Upper lobe of left lung (tissue), 6 donors: ENCODE data around the gene SULF2. TPM values are rescaled to one million over a fixed set of nuclear protein-coding genes. Genes with fewer than 3 reads are reported as not detected.
A peak's percentile ranks its signal among the peaks of the same experiment; 100 is the strongest.
"Not testable (repeated sequence)": the region's sequence is repeated elsewhere in the genome, so short reads cannot be mapped to it uniquely, and the experiment has no call there.

ENCODE experiments used
- ATAC-seq, 2 donors: fragments of 200-7000 bp; cut with Tn5 transposase; one replicate each; pipeline ENCODE4 v1.9.1; 2022; ENCODE audit warnings: mild to moderate bottlenecking in 2 of 2, moderate library complexity in 2 of 2; ENCODE audit not compliant: low FRiP score in 2 of 2
- DNase-seq, 2 donors: peaks; one replicate each; pipeline ENCODE4 v3.0.0-alpha.2; 2019 to 2020
- H3K27ac ChIP-seq, 4 donors: fragments of 200-600 bp; sonication (generic); one replicate each; pipeline ENCODE4 v1.5.1; 2016 to 2019
- H3K27me3 ChIP-seq, 4 donors: fragments of 200-600 bp; sonication (generic); one replicate each; pipeline ENCODE4 v1.5.1; 2017 to 2019
- H3K36me3 ChIP-seq, 4 donors: fragments of 200-600 bp; sonication (generic); one replicate each; pipeline ENCODE4 v1.5.1; 2016 to 2019
- H3K4me1 ChIP-seq, 4 donors: fragments of 200-600 bp; sonication (generic); one replicate each; pipeline ENCODE4 v1.5.1; 2018 to 2019
- H3K4me3 ChIP-seq, 4 donors: fragments of 200-600 bp; sonication (generic); one replicate each; pipeline ENCODE4 v1.5.1; 2017 to 2019; ENCODE audit warnings: mild to moderate bottlenecking in 2 of 4, moderate library complexity in 1 of 4
- H3K9me3 ChIP-seq, 4 donors: fragments of 200-600 bp; sonication (generic); one replicate each; pipeline ENCODE4 v1.5.1; 2018 to 2019
- EP300 ChIP-seq, 4 donors: sonication (generic); formaldehyde crosslinking; IDR thresholded peaks; one replicate each; pipeline ENCODE4 v1.5.1; 2017; ENCODE audit warnings: antibody characterized with exemption in 4 of 4, control low read depth in 2 of 4
- POLR2A ChIP-seq, 4 donors: fragments of 450-650 bp; IDR thresholded peaks; one replicate each; pipeline ENCODE4 v1.5.1; 2016 to 2017; ENCODE audit warnings: antibody characterized with exemption in 4 of 4, mild to moderate bottlenecking in 2 of 4
- POLR2AphosphoS5 ChIP-seq, 2 donors: sonication (generic); formaldehyde crosslinking; IDR thresholded peaks; one replicate each; pipeline ENCODE4 v1.5.1; 2017; ENCODE audit warnings: antibody characterized with exemption in 2 of 2
- WGBS, 2 donors: methylation state at CpG; one replicate each; pipeline ENCODE4 v1.1.5; 2017 to 2018; 5-methylcytosine and 5-hydroxymethylcytosine counted together
- total RNA-seq, 6 donors: library from RNA; depleted of rRNA in 4 of 6; stranded (reverse); fragments of >200 nt in 4 of 6; gene quantifications; one replicate each; pipeline versions ENCODE4 v1.1.0 to v1.2.1, GENCODE V29; 2016 to 2021
- TF ChIP-seq, protein P1 (sequence below), 6 experiments: fragments of 450-650 bp in 4 of 6; fragments of 200-600 bp in 2 of 6; sonication (generic) in 2 of 6; IDR thresholded peaks; one replicate each; pipeline ENCODE4 v1.5.1; 2016 to 2019; ENCODE audit warnings: antibody characterized with exemption in 6 of 6
- donor health status: DM: no; HTN: no; CAD: no; lungs with moderate emphysema.
- donor health status: DM: no; HTN: yes; CAD: no; lungs with severe emphysema.

The SULF2 gene
- 10 to 100 TPM; 15.0 to 63.8 (median 21.7) TPM for total RNA-seq

DNA sequence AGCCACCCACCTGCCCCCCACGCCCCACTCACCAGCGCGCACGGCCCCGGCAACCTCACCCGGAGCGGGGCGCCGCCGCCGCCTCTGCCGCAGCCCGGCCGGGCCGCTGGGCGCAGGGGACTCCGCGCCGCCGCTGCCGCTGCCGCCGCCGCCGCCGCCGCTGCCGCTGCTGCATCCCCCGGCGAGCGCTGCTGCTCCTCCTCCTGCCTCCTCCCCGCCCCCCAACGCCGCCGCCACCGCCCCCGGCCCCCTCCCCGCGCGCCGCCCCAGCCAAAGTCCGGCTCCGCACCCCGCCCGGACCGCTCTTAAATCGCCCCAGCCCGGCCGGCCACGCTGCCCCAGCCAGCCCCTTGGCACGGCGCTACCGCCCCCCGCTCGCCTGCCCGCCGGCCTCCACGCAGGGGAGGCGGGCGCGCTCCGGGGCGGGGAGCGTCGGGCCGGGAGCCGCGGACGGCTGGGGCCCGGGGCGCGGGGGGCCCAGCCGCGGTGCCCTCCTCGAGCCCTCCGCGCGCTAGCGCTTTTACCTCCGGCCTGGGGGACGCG lies at the start of gene SULF2:
Gene SULF2, minus strand, starts transcription at position 171 of the 543 bp plus-strand sequence. CDS start 28,118 bp downstream, outside the sequence.
- Histone ChIP-seq H3K27ac (peak within 1 kb of the TSS in 2 of 4 donors; percentile 58 to 66), H3K27me3 (peaks cover 0 to 8% (median 4%) of the 10 kb centered on the region in 4 donors), H3K9me3 (no peaks in the 10 kb centered on the region), H3K4me3 (peak within 1 kb of the TSS; percentile 20 to 62 (median 53)), H3K4me1 (peaks cover 9 to 33% (median 21%) of the 10 kb centered on the region in 4 donors), H3K36me3 (no peaks in the 10 kb centered on the region)
- TF ChIP-seq POLR2AphosphoS5 (IDR thresholded peaks at IDR 0.05) (no peak), POLR2A (IDR thresholded peaks at IDR 0.05) (no peak), EP300 (IDR thresholded peaks at IDR 0.05) (no peak)
- TF ChIP-seq, protein P1, sequence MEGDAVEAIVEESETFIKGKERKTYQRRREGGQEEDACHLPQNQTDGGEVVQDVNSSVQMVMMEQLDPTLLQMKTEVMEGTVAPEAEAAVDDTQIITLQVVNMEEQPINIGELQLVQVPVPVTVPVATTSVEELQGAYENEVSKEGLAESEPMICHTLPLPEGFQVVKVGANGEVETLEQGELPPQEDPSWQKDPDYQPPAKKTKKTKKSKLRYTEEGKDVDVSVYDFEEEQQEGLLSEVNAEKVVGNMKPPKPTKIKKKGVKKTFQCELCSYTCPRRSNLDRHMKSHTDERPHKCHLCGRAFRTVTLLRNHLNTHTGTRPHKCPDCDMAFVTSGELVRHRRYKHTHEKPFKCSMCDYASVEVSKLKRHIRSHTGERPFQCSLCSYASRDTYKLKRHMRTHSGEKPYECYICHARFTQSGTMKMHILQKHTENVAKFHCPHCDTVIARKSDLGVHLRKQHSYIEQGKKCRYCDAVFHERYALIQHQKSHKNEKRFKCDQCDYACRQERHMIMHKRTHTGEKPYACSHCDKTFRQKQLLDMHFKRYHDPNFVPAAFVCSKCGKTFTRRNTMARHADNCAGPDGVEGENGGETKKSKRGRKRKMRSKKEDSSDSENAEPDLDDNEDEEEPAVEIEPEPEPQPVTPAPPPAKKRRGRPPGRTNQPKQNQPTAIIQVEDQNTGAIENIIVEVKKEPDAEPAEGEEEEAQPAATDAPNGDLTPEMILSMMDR (IDR thresholded peaks at IDR 0.05) = no peak
- ATAC-seq (peak in 1 of 2 donors; percentile 7), DNase-seq (peak in 1 of 2 donors; percentile 89)
- 0% methylated on average over 4 of the region's 82 CpGs; no CpG with 5 or more reads in 1 of the 2 donors for WGBS, 2 donors

DNA sequence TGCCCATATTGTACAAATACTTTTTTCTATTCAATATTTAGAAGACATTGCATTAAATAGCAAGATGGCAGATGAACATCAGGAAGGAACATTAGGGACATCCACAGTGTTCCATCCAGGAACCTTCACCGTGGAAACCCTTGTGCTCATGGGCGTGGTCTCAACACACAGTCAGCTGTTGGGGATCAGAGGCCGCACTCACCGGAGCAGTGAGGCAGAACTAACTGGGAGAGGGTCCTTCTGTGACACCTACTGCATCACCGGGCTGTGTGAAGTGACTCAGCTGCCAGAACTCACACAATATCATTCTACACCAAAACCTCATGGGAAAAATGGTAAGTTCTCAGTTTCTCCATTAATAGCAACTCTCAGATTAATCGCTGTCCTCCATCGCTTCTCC lies 46.4 kb upstream of the SULF2 start:
- not testable (repeated sequence) for H3K36me3 ChIP-seq, H3K9me3 ChIP-seq, H3K4me3 ChIP-seq, ATAC-seq, H3K27ac ChIP-seq, H3K4me1 ChIP-seq, DNase-seq, H3K27me3 ChIP-seq
- WGBS, 2 donors = no CpG with 5 or more reads among the region's 7 CpGs

DNA sequence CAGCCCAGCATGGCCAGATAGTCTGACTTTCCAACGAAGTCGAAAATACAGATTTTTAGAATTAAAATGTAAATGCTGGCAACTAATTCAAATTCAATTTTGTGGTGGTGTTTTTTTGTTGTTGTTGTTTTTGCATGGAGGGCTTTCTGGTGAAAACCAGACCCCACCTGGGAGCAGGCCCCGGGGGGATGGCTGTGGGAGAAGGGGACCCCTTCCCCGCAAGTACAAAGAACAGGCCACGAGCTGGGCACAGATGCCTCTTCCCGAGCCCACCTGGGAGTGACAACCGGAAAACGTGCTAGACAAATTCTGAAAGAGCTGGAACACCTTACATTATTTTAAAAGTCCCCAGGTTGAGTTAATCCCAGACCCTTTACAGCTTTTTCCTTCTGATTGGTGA lies 41.4 kb upstream of the SULF2 start:
- not testable (repeated sequence) for DNase-seq, H3K27ac ChIP-seq, H3K4me1 ChIP-seq, H3K27me3 ChIP-seq, H3K9me3 ChIP-seq, H3K4me3 ChIP-seq, ATAC-seq, H3K36me3 ChIP-seq
- WGBS, 2 donors = 73 to 82% methylated on average over 8 of the region's 8 CpGs

DNA sequence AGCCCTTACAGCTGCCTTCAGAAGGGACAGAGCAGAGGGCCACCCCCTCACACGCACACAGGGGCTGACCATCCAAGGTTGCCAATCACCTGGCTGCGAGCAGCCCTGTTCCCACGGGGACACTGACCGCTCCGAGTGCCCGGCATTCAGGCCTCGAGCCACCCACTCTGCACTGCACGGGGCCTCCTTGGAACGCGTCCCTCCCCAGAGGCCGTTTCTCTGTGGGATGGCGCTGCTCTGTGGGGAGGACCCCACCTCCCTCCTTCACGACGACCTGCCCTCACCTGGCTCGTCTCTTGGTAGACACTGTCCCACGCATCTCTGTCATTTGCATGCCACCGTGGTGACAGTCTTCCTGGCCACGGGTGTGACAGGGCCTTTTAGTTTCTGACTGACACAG lies 40.7 kb upstream of the SULF2 start:
- not testable (repeated sequence) for H3K27me3 ChIP-seq, H3K9me3 ChIP-seq, H3K4me3 ChIP-seq, DNase-seq, H3K36me3 ChIP-seq, H3K27ac ChIP-seq, H3K4me1 ChIP-seq
- ATAC-seq = peak in 1 of 2 donors; percentile 57
- 70 to 84% methylated on average over 6 to 18 of the region's 18 CpGs for WGBS, 2 donors

DNA sequence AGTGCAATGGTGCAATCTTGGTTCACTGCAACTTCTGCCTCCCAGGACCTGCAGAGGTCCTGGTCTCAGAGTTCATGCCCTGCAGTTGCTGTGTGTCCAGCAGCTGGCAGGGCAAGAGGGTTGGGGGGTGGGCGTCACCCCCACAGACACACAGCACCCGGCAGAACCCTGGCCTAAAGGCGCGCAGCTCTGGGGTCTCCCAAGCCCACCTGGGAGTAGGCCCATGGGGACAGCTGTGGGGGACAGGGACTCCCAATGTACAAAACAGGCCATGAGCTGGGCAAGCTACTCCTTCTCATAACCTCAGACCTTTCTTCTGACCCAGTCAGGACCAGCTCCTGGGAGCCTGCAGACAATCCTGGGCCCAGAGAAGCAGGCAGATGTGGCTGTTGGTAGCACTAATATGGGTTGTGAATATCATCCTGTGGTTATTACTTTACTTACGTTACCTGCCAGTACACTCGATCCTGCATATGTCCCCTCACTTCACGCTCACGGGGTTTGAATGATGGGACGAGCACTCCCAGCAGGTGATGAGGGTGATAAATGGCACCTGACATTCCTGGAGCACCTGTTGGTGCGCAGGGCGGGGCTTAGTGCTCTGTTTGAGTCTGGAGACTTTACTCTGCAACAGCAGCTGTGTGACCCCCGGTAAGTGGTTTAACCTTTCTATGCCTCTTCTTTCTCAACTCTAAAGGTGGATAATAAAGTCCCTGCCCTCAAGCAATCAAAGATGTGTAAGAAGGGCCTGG lies 39.9 kb upstream of the SULF2 start:
- H3K4me1 ChIP-seq = no peaks in the 10 kb centered on the region
- no peaks in the 10 kb centered on the region for H3K9me3 ChIP-seq
- DNase-seq (no peak), ATAC-seq (no peak)
- no peaks in the 10 kb centered on the region for H3K36me3 ChIP-seq
- TF ChIP-seq EP300 (IDR thresholded peaks at IDR 0.05) = no peak
- no peak for TF ChIP-seq POLR2A (IDR thresholded peaks at IDR 0.05)
- TF ChIP-seq POLR2AphosphoS5 (IDR thresholded peaks at IDR 0.05) = no peak
- TF ChIP-seq, protein P1 (IDR thresholded peaks at IDR 0.05) = no peak
- no peak overlapping the region for H3K4me3 ChIP-seq
- 72 to 79% methylated on average over 5 to 12 of the region's 12 CpGs for WGBS, 2 donors
- no peaks in the 10 kb centered on the region for H3K27me3 ChIP-seq
- no peak overlapping the region for H3K27ac ChIP-seq

DNA sequence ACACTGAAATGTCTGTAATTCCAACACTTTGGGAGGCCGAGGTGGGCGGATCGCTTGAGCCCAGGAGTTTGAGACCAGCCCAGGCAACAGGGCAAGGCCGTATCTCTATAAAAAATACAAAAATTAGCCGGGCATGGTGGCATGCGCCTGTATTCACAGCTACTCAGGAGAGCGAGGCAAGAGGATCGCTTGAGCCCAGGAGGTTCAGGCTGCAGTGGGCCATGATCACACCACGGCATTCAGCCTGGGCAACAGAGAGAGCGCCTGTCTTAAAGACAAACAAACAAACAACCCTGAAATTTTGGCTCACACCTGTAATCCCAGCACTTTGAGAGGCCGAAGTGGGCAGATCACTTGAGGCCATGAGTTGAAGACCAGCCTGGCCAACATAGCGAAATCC lies 38.7 kb upstream of the SULF2 start:
- not testable (repeated sequence) for H3K4me1 ChIP-seq, H3K9me3 ChIP-seq, H3K4me3 ChIP-seq, ATAC-seq, H3K27ac ChIP-seq, H3K27me3 ChIP-seq, H3K36me3 ChIP-seq, DNase-seq
- 93 to 95% methylated on average over 11 to 12 of the region's 12 CpGs for WGBS, 2 donors
